Measurements from ENCODE around the gene HCRTR1.

HCRTR1 gene

DNA sequence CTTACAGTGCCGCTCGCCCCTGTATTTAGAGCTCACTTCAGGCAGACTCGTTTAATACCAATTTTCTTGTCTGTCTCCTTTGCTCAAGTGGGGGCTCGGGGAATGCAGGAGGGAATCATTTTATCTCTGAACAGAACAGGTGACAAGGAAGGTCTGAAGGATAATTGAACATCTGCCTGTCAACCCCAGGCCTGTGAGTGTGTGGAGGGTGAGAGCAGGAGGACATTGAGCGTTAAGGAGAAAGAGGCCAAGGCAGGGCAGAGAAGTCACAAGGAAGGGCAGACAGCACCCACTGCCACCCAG lies 36.9 kb downstream of the HCRTR1 start:
- H3K36me3 ChIP-seq (ENCODE audit: control insufficient read depth, insufficient read depth, low read length), result no peaks in the 10 kb centered on the region
- no peak for TF ChIP-seq CTCF (IDR thresholded peaks at IDR 0.05; ENCODE audit: insufficient read depth, low read length, poor library complexity, severe bottlenecking)
- H3K4me3 ChIP-seq (replicated peaks; ENCODE audit: low read depth, low read length), result no peak overlapping the region
- H3K27me3 ChIP-seq (replicated peaks; ENCODE audit: control insufficient read depth, insufficient read depth, low read length), result no peaks in the 10 kb centered on the region; the same call in 1 of the 2 replicates
- no peak for DNase-seq (ENCODE audit: extremely low read depth, insufficient read length)

DNA sequence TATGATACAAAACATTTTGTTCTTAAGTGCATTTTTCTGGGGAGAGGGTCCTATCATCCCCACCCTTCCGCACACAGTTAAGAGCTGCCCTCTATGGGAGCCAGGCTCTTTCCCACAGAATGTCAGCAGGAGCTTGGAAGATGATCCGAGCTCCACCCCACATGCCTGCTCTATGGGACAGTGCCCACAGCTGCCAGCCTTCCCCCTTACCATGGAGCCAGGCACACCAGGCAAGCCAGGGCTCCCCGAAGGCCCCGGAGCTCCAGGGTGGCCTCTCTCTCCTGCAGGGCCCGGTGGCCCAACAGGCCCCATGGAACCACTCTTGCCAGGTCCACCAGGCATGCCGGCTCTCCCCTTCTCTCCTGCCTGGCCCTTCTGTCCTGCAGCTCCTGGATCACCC lies 37.6 kb downstream of the HCRTR1 start:
- no peak for TF ChIP-seq CTCF (IDR thresholded peaks at IDR 0.05; ENCODE audit: insufficient read depth, low read length, poor library complexity, severe bottlenecking)
- H3K4me3 ChIP-seq (replicated peaks; ENCODE audit: low read depth, low read length), result no peak overlapping the region
- H3K36me3 ChIP-seq (ENCODE audit: control insufficient read depth, insufficient read depth, low read length), result no peaks in the 10 kb centered on the region
- no peak for DNase-seq (ENCODE audit: extremely low read depth, insufficient read length)
- no peaks in the 10 kb centered on the region; the same call in 1 of the 2 replicates for H3K27me3 ChIP-seq (replicated peaks; ENCODE audit: control insufficient read depth, insufficient read depth, low read length)

DNA sequence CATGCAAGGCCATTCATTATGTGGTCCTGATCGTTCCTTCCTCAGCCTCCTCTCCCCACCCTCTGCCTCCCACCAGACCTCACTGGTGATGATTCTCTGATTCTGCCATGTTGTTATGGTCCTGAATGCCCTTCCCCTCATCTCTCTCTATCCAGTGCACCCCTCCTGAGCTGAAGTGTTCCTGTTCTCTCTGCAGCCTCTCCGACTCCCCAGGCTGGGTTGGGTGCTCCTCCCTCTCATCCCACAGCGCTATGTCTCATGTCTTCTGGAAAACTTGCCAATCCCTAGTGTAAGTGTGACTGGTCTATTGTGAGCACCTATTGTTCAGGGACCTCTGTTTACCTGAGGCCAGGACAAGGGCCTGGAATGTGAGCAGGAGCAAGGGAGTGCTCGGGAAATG lies 38.3 kb downstream of the HCRTR1 start:
- no peak for DNase-seq (ENCODE audit: extremely low read depth, insufficient read length)
- TF ChIP-seq CTCF (IDR thresholded peaks at IDR 0.05; ENCODE audit: insufficient read depth, low read length, poor library complexity, severe bottlenecking), result no peak

GRCh38 chr1:31657020-31657804 lies 39.7 kb downstream of the HCRTR1 start:
- H3K36me3 ChIP-seq (ENCODE audit: control insufficient read depth, insufficient read depth, low read length), result no peaks in the 10 kb centered on the region
- no peak for DNase-seq (ENCODE audit: extremely low read depth, insufficient read length)
- no peaks in the 10 kb centered on the region; the same call in 1 of the 2 replicates for H3K27me3 ChIP-seq (replicated peaks; ENCODE audit: control insufficient read depth, insufficient read depth, low read length)
- TF ChIP-seq CTCF (IDR thresholded peaks at IDR 0.05; ENCODE audit: insufficient read depth, low read length, poor library complexity, severe bottlenecking), result no peak
- no peak overlapping the region for H3K4me3 ChIP-seq (replicated peaks; ENCODE audit: low read depth, low read length)

More for the DNA sequence above, 38.3 kb downstream of the HCRTR1 start:
- Histone ChIP-seq H3K27me3 (replicated peaks; ENCODE audit: control insufficient read depth, insufficient read depth, low read length) (no peaks in the 10 kb centered on the region; the same call in 1 of the 2 replicates), H3K36me3 (ENCODE audit: control insufficient read depth, insufficient read depth, low read length) (no peaks in the 10 kb centered on the region), H3K4me3 (replicated peaks; ENCODE audit: low read depth, low read length) (no peak overlapping the region)

DNA sequence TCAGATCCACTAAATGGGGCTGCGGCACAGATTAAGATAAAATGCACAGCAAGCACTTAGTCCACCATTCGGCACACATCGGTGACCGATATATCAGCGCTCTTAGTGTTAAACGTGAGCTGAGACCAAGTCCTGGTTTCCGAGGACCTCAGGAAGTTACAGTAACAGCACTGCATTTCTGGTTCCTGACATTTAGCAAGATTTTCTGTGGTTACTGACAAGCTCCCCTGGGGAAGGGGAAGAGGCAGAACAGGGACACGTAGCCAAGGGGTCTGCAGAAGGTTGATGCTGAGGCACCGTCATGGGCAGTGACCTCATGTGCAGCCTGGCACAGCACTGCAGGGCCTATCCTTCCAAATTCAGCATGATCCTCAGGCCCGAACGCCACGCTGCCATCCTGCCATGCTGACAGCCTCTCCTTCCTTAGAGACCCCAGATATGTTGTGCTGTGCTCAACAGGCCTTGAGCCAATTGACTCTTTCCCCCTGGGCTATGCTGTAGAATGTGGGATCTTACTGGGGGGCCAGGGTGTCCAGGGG lies 40.6 kb downstream of the HCRTR1 start:
- no peak overlapping the region for H3K4me3 ChIP-seq (replicated peaks; ENCODE audit: low read depth, low read length)
- H3K27me3 ChIP-seq (replicated peaks; ENCODE audit: control insufficient read depth, insufficient read depth, low read length), result no peaks in the 10 kb centered on the region; the same call in 1 of the 2 replicates

More for the DNA sequence above, 40.6 kb downstream of the HCRTR1 start:
- DNase-seq (ENCODE audit: extremely low read depth, insufficient read length), result no peak
- no peaks in the 10 kb centered on the region for H3K36me3 ChIP-seq (ENCODE audit: control insufficient read depth, insufficient read depth, low read length)
- TF ChIP-seq CTCF (IDR thresholded peaks at IDR 0.05; ENCODE audit: insufficient read depth, low read length, poor library complexity, severe bottlenecking), result no peak

All from GM06990 (cell line).